T follicular helper cell (primary cell): ENCODE results near the gene FBLN2.

Source experiments
- DNase-seq: peaks from one replicate; pipeline ENCODE4 v3.0.0-alpha.2; 2020; ENCODE audit warnings: low read depth

Gene FBLN2

DNA sequence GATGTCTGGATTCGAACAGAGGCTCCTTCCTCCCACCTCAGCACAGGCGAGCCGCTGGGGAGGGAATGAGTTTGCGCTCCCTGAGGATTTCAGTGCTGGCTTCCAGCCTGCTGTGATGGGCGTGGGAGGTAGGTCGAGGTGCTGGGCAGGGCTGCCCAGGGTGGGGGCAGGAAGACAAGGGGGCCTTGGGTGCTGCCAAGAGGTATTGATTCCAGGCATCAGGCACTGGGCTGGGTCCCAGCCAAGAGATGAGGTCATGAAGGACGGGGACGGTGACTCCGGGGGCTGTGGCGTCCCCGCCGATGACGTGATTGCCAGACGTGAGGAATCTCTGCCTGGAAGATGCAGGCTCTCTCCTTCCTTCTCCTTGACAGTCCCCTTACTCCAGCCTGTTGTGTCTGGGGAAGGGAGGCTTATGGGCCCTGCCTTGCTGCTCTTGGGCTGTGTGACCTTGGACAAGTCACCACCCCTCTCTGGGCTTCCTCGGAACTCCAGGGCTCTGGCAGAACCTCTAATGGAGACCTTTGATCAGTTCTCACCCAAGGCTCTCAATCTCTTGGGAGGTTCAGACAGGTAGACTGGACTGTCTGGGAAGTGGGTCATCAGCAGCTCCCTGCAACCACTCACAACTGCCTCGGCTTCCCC lies 116.8 kb downstream of the FBLN2 start:
- DNase-seq: no peak

DNA sequence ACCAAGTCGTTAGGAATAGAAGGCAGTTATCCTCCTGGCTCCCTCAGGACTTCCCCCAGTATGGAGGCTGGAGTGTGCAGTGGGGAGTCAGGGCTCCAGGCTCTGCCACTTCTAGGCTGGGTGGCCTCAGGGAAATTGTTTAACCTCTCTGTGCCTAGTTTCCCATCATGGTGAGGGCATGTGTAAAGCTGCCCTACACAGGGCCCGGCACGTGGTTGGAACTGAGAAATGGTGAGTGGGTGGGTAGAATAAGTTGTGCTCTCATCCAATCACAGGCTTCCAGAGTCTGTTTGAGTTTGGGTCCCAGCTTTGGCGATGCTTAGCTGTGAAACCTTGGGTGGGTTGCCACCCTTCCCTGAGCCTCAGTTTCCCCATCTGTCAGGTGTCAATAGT lies 117.3 kb downstream of the FBLN2 start:
- no peak for DNase-seq

DNA sequence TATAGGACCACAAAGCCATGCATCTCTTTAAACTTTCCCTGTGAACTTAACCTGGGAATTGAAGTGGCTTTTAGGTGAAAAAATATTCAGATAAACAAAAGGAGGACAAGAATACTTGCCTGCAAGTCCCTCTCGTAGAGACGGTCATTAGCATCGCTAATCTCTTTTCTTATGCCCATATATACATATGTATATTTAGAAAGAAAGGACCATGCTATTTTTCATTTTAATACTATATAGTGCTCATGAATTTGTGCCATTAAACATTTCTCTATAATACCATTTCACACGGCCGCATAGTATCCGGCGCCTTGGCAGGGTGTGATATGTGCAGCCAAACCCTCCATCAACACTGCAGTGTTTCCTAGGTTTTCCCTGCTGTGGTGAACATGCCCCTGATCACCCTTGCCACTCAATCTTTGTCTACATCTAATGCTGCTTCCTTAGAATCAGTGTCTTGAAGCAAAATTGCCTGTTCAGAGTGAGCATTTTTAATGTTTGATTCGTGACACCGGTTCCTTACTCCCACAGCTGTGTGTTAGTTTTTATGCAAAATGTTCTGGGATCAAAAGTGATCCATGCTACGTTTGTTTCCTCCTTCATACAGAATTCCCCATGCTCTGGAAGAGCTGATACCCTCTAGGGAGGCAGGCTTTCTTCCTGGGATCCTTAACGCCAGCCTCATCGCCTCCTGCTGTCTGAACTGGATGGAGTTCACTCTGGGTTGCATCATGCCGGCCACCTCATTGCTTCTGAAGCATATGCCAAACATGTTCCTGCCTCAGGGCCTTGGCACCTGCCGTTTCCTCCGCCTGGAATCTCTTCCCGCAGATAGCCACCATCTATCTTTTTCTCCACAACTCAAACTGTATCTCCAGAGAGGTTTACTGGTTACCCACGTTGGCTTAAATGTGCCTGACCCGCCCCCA lies 118.1 kb downstream of the FBLN2 start:
- no peak for DNase-seq

DNA sequence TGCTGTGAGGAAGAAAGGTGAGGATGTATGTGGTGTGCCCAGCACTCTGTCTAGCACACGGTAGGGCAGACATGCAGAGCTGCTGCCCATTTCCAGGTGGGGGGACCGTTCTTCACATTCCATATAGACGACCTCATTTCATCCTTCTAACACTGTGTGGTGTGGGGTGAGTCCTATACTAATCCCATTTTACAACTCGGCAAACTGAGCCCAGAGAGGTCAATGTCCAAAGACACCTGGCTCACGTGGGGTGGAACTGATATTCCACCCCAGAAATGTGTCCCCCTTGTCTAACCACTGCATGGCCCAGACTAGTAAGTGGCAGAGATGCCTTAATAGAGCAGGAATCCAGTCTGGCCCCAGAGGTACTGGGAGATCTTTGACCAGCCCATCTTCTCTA lies 119.2 kb downstream of the FBLN2 start:
- DNase-seq: no peak

DNA sequence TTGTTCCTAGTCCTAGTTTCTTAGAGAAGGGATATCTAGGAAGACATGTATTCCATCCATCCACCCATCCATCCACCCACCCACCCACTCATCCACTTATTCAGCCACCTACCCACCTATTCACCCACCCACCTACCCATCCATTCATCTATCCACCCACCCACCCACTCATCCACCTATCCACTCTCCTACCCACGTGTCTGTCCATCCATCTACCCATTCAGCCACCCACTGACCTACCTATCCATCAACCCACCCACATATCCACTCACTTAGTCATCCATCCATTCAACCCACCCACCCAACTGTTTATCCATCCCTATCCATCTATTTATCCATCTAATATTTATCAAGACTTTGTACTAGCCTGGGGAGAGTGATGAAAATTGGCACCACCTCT lies 120.5 kb downstream of the FBLN2 start:
- DNase-seq: no peak

- DNase-seq: no peak
These were observed 121.4 kb downstream of the FBLN2 start for GRCh38 chr3:13670292-13670691.

DNA sequence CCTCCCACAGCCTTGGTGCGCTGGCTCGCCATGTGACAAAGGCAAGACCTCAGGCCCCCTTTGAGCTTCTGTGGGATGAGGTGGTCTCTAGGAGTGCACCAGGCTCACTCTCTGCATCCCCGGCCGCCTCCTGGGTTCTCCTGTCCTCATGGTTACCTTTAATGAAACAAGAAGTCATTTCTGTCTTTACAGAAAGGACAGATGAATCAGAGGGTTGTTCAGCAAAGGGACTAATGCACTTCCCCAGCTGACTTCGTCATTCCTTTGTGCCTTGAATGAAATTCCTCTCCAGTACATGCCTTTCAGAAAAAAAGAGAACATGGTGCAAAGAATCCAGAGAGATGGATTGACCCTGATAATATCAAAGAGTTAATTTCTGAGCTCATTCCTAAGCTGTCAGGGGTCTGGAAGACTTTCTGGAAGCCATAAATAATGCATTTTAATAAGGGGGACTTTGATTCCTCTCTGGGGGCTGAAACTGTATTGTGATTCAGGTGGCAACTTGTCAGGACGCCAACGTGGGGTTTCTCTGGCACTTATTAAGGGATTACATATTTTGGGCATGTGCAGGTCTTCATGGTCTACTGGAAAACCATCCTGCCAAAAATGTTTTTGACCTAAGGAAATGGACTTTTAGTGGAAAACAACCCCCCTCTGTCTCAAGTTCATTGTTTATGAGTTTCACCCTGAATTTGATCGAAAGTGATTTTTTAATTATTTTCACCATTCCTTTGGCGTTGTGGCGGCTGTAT lies 122.7 kb downstream of the FBLN2 start:
- DNase-seq: no peak

DNA sequence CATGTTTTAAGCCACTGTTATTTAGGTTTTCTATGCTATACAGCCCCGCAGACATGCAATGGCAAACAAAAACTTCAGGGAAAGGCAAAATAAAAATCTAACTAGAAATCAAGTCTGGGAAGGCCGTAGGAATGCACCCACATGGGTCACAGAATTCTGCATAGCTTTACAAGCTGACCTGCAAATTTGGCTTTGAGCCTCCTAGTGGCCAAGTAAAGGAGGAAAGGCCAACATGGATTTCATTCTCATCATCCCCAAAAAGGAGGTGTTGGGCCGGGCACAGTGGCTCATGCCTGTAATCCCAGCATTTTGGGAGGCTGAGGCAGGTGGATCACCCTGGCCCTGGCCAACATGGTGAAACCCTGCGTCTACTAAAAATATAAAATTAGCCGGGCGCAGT lies 124.3 kb downstream of the FBLN2 start:
- DNase-seq: no peak

GRCh38 chr3:13674538-13675185 lies 125.7 kb downstream of the FBLN2 start:
- DNase-seq: no peak

DNA sequence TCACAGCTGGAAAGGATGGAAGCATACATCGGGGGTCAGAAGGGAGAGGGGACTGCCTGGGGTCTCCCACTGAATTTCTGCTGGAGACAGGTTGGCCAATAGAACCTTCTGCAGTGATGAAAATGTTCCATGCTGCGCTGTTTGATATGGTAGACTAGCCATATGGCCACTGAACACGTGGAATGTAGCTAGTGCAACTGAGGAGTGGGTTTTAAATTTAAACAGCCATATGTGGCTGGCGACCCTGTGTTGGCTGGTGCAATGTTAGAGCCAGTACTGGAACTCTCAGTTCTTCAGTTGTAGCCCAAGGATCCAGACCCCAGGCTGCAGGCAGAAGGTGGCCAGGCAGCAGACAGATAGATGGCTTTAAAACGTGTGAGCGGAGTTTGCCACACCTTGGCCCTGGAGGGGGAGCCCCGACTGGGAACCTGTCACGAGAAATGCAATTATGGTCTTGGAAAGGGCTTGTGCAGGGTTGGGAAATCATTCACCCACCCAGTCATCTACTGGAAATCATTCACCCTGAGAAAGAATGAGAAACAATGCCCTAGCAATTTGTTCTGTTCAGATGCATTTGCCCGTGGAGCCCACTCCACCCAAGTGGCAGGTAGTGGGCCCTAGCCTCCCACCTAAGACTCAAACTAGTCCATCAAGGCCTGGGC lies 127.6 kb downstream of the FBLN2 start:
- no peak for DNase-seq

- DNase-seq: no peak
These were observed 128.3 kb downstream of the FBLN2 start for GRCh38 chr3:13677272-13677671.

- DNase-seq: no peak
These were observed 133.0 kb downstream of the FBLN2 start for GRCh38 chr3:13681931-13682330.

DNA sequence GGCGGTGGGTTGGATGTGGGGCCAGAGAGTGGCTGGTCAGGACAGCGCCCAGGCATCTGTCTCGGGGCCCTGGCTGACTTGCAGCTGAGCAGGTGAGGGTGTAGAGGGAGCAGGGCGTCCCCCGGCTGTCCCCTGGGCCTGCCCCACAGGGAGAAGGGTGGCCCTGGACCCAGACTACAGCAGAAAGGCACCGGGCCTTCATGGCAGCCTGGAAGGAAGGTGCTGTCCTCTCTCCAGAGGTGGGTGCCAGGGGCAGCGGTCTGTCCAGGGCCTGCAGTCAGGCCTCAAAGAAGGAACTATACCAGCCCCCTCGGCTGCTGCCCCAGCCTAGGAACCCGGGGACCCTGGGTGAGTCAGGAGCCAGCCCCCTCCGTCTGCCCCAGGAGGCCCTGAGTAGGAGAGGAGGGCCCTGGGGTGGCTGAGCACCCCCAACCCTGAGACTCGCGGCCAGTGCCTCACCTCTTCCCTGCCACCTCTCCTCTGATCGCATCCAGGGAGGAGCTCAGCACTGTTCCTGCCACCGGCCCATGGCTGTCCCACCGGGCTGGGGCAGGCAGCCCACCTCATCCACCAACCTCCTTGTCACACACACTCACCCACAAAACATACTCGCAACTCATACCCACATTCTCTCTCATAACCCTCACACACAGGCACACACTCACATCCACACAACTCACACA lies 133.5 kb downstream of the FBLN2 start:
- no peak for DNase-seq

DNA sequence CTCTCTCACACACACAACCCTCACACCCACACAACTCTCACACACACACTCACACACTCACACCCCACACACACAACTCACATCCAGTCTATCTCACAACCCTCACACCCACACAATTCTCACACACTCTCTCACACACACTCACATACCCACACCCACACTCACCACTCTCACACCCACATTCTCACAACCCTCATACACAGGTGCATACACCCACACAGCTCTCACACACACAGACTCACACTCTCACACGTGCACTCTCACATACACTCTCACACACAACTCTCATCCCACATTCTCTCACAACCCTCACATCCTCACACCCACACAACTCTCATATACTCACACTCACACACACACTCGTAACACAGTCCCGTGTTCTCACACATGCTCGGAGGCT lies 134.4 kb downstream of the FBLN2 start:
- DNase-seq: no peak

DNA sequence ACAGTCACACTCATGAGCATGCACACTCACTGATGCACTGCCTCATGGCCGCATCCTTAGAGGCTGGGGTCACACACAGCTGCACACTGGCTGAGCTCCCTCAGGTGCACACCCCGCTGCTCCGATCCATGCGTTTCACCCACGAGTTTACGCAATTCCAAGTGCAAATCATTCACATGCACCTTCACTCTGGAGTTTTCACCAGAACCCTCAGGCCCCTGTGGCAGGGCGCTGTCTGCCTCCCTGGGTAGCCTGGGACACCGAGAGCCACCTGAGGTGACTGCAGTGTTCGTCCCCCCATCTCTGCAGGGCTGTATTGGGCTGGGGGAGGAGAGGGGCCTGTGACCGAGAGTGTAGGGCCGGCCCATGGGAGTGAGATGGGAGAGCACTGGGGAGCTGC lies 134.8 kb downstream of the FBLN2 start:
- no peak for DNase-seq

DNA sequence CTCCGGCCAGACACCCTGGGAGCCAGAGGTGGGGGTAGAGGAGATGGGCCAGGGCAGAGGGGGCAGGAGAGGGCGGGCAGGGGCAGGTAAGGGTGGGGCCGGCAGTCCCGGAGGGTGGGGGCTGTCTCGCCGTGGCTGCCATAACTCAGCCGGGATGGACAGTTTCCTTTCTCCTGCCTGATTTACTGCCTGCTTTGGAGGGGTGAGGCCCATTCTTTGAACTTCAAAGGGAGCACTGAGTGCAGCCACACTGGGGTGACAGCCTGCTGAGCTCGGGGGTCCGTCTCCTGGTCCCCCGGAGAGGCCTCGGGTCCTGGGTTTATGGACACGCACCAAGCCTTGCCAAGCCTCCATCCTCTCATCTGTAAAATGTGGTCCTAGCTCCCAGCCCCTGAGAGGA lies 135.4 kb downstream of the FBLN2 start:
- DNase-seq: no peak

- DNase-seq: no peak
These were observed 135.9 kb downstream of the FBLN2 start for GRCh38 chr3:13684854-13685253.

GRCh38 chr3:13685721-13686120 lies 136.8 kb downstream of the FBLN2 start:
- DNase-seq: no peak

DNA sequence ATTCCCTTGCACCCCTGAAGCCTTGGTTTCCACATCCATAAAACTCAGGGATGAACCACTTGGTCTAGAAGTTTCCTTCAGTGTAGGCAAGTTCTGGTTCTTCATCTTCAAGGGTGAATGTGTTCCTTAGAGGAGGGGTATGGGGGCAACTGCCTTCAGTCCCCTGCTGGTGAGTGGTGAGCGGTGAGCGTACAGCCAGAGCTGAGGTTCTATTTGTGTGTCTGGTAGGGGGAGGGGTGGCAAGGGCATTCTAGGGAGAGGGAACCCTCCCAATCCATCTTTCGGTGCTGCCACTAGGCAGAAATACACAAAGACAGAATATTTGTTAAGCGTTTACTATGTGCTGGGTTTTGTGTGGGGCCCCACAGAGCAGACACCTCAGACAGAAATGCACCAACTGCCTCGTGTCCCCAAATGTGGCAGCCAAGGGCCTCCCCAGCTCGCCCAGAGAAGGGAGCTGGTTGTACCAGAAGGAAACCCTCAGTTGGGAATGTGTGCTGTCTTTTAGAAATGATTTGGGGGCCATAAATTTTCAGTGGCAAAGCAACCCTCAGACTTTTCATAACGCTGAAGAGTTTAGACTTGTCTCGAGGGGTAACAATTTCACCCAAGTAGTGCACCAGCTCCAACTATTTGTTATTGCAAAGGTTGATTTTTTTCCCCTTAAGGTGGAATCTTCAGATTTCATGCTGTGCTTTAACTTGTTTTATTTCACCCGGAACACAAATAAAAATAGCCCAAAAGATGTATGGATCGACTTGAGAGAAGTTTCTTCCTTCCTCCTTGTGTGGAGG lies 137.6 kb downstream of the FBLN2 start:
- no peak for DNase-seq

DNA sequence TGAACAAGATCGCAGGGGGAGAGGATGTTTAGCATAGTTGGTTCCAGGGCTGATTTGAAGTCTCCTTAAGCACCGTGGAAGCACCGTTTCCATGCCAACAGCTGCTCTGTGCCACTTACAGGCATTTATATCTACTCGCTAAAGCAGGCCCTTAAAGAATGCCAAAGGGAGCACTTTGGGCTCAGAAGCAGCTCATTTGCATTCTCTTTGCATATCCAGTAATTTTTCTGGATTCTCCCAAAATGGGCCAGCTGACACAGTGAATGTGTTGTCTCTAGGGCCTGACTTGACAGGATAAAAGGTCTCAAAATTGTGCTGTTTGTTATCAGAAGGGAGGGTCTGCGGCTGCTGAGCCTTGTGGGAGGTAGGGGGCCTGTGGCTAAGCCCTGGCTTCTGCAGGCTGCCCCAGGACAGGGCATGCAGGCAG lies 138.6 kb downstream of the FBLN2 start:
- DNase-seq: no peak
